Stimulated activated CD4-positive, alpha-beta T cell treated with anti-CD3 and anti-CD28 coated beads, Interleukin-4, amount 100 ng/mL, for 4 hours (primary cell): ENCODE measurements around the gene TUBD1.
"Not testable (repeated sequence)": the region's sequence is repeated elsewhere in the genome, so short reads cannot be mapped to it uniquely, and the experiment has no call there.

ENCODE experiments used
- DNase-seq, 2 experiments: peaks; one replicate each; pipeline ENCODE4 v3.0.0-alpha.2; 2020

The TUBD1 gene

GRCh38 chr17:59892924-59893675 lies at the start of gene TUBD1, which contains the start of gene RPS6KB1:
TUBD1 (minus strand) TSS chr17:59892943; CDS start chr17:59891002, 1,941 bp downstream.
RPS6KB1 (plus strand) TSS chr17:59893121; CDS start chr17:59893185, 64 bp downstream.
- peak; percentile 90 to 98 for DNase-seq

- DNase-seq, result no peak
These were observed 48.4 kb upstream of the TUBD1 start for GRCh38 chr17:59941131-59941530.

GRCh38 chr17:59940697-59941096 lies 48.0 kb upstream of the TUBD1 start:
- DNase-seq, result peak in 1 of 2 experiments; percentile 44

GRCh38 chr17:59933317-59933716 lies 40.6 kb upstream of the TUBD1 start:
- not testable (repeated sequence) for DNase-seq

- DNase-seq, result not testable (repeated sequence)
These were observed 38.0 kb upstream of the TUBD1 start for GRCh38 chr17:59930768-59931167.

GRCh38 chr17:59930121-59930520 lies 37.4 kb upstream of the TUBD1 start:
- not testable (repeated sequence) for DNase-seq

- DNase-seq, result not testable (repeated sequence)
These were observed 27.9 kb upstream of the TUBD1 start for GRCh38 chr17:59920637-59921036.

GRCh38 chr17:59916446-59916845 lies 23.7 kb upstream of the TUBD1 start:
- no peak for DNase-seq

- no peak for DNase-seq
These were observed 21.6 kb upstream of the TUBD1 start for GRCh38 chr17:59914274-59914854.

- no peak for DNase-seq
These were observed 14.7 kb upstream of the TUBD1 start for GRCh38 chr17:59907467-59907866.

GRCh38 chr17:59903455-59903854 lies 10.7 kb upstream of the TUBD1 start:
- DNase-seq, result no peak

- no peak for DNase-seq
These were observed 8.9 kb upstream of the TUBD1 start for GRCh38 chr17:59901604-59902003.

- DNase-seq, result no peak
These were observed 6.4 kb upstream of the TUBD1 start for GRCh38 chr17:59899099-59899498.

GRCh38 chr17:59897090-59897489 lies 4.3 kb upstream of the TUBD1 start:
- DNase-seq, result no peak

- DNase-seq, result no peak
These were observed 945 bp upstream of the TUBD1 start for GRCh38 chr17:59893676-59894100.

GRCh38 chr17:59892251-59892923 lies 356 bp downstream of the TUBD1 start:
- DNase-seq, result no peak

- no peak for DNase-seq
These were observed 2.0 kb downstream of the TUBD1 start for GRCh38 chr17:59890720-59891119.

GRCh38 chr17:59888145-59888750 lies 4.5 kb downstream of the TUBD1 start:
- no peak for DNase-seq

- no peak for DNase-seq
These were observed 7.9 kb downstream of the TUBD1 start for GRCh38 chr17:59884861-59885260.

- no peak for DNase-seq
These were observed 14.1 kb downstream of the TUBD1 start for GRCh38 chr17:59878624-59879023.

- DNase-seq, result no peak
These were observed 14.8 kb downstream of the TUBD1 start for GRCh38 chr17:59877965-59878364.

- no peak for DNase-seq
These were observed 16.6 kb downstream of the TUBD1 start for GRCh38 chr17:59876107-59876506.

- DNase-seq, result no peak
These were observed 18.4 kb downstream of the TUBD1 start for GRCh38 chr17:59874376-59874775.
